CD14-positive monocyte (primary cell): ENCODE data around the gene AMOTL2. TPM values are rescaled to one million over a fixed set of nuclear protein-coding genes. Genes with fewer than 3 reads are reported as not detected.

ENCODE experiments used
- DNase-seq, 3 donors: peaks; one replicate each; pipeline ENCODE4 v3.0.0-alpha.2; 2011 to 2022
- H2AFZ ChIP-seq: 2 replicates; pipeline ENCODE4 v1.6.0; 2012; ENCODE audit warnings: mild to moderate bottlenecking, low read depth, low read length, inconsistent platforms; ENCODE audit not compliant: insufficient read depth, poor library complexity, severe bottlenecking
- H3K27ac ChIP-seq, 2 donors: 1 replicate in 1 of 2; 2 replicates in 1 of 2; pipeline ENCODE4 v1.5.1; 2012 to 2013; ENCODE audit warnings: low read length in 2 of 2, control low read depth in 1 of 2, inconsistent platforms in 1 of 2, low read depth in 1 of 2, mild to moderate bottlenecking in 1 of 2
- H3K27me3 ChIP-seq, 2 donors: one replicate each; pipeline versions ENCODE4 v1.6.0 to v1.6.1; 2011 to 2013; ENCODE audit warnings: low read length in 2 of 2; ENCODE audit not compliant: control insufficient read depth in 2 of 2, insufficient read depth in 2 of 2
- H3K36me3 ChIP-seq, 2 donors: replicated peaks in 1 of 2; 1 replicate in 1 of 2; 2 replicates in 1 of 2; pipeline versions ENCODE4 v1.5.1 to v1.6.1; 2012 to 2013; ENCODE audit warnings: low read length in 2 of 2, control low read depth in 1 of 2, inconsistent platforms in 1 of 2, mild to moderate bottlenecking in 1 of 2; ENCODE audit not compliant: insufficient read depth in 2 of 2, control insufficient read depth in 1 of 2
- H3K4me1 ChIP-seq, 2 donors: 1 replicate in 1 of 2; 2 replicates in 1 of 2; pipeline versions ENCODE4 v1.5.1 to v1.6.1; 2012 to 2013; ENCODE audit warnings: low read length in 2 of 2, control low read depth in 1 of 2, inconsistent platforms in 1 of 2, mild to moderate bottlenecking in 1 of 2, moderate library complexity in 1 of 2; ENCODE audit not compliant: insufficient read depth in 2 of 2, control insufficient read depth in 1 of 2
- H3K4me2 ChIP-seq: replicated peaks from 2 replicates; pipeline ENCODE3; 2012; ENCODE audit warnings: low read length, moderate library complexity, mild to moderate bottlenecking; ENCODE audit not compliant: poor library complexity, severe bottlenecking; ENCODE audit errors: extremely low read depth
- H3K4me3 ChIP-seq, 3 experiments: fragments of 200-600 bp in 1 of 3; sonication (generic) in 1 of 3; replicated peaks in 1 of 3; 1 replicate in 2 of 3; 2 replicates in 1 of 3; pipeline ENCODE4 v1.5.1; 2011 to 2013; ENCODE audit warnings: low read length in 3 of 3, mild to moderate bottlenecking in 3 of 3, control low read depth in 2 of 3, low read depth in 2 of 3, inconsistent platforms in 1 of 3, moderate library complexity in 1 of 3
- H3K79me2 ChIP-seq: 2 replicates; pipeline ENCODE4 v1.6.0; 2012; ENCODE audit warnings: mild to moderate bottlenecking, control low read depth, inconsistent platforms, low read length, moderate library complexity; ENCODE audit not compliant: insufficient read depth
- H3K9ac ChIP-seq: 2 replicates; pipeline ENCODE4 v1.6.0; 2017; ENCODE audit warnings: low read length, mild to moderate bottlenecking; ENCODE audit not compliant: insufficient read depth, poor library complexity, severe bottlenecking
- H3K9me3 ChIP-seq, 2 donors: replicated peaks in 1 of 2; 1 replicate in 1 of 2; 2 replicates in 1 of 2; pipeline versions ENCODE4 v1.5.1 to v1.6.1; 2012 to 2013; ENCODE audit warnings: low read length in 2 of 2, control low read depth in 1 of 2; ENCODE audit not compliant: control insufficient read depth in 1 of 2, insufficient read depth in 1 of 2
- H4K20me1 ChIP-seq: 2 replicates; pipeline ENCODE4 v1.6.0; 2012; ENCODE audit warnings: mild to moderate bottlenecking, low read length, control low read depth, moderate library complexity; ENCODE audit not compliant: insufficient read depth
- H3K27ac Mint-ChIP-seq, 7 donors: one replicate each; pipeline ENCODE4 v1.8.0; 2020; ENCODE audit warnings: mild to moderate bottlenecking in 7 of 7, mixed read lengths in 7 of 7, moderate library complexity in 6 of 7, inconsistent platforms in 2 of 7
- H3K27me3 Mint-ChIP-seq, 3 donors: one replicate each; pipeline ENCODE4 v1.8.0; 2021 to 2022; ENCODE audit warnings: low read depth in 3 of 3, mild to moderate bottlenecking in 3 of 3, mixed read lengths in 3 of 3, moderate library complexity in 3 of 3, inconsistent platforms in 1 of 3
- H3K36me3 Mint-ChIP-seq, 2 donors: one replicate each; pipeline ENCODE4 v1.8.0; 2020; ENCODE audit warnings: mixed read lengths in 2 of 2, inconsistent platforms in 1 of 2, mild to moderate bottlenecking in 1 of 2
- H3K4me1 Mint-ChIP-seq: one replicate; pipeline ENCODE4 v1.8.0; 2020; ENCODE audit warnings: mild to moderate bottlenecking, mixed read lengths
- H3K4me3 Mint-ChIP-seq, 2 donors: one replicate each; pipeline ENCODE4 v1.8.0; 2020; ENCODE audit warnings: mild to moderate bottlenecking in 2 of 2, mixed read lengths in 2 of 2, moderate library complexity in 1 of 2
- H3K9me3 Mint-ChIP-seq, 7 donors: one replicate each; pipeline ENCODE4 v1.8.0; 2020 to 2022; ENCODE audit warnings: mixed read lengths in 7 of 7, mild to moderate bottlenecking in 6 of 7, moderate library complexity in 6 of 7, inconsistent platforms in 2 of 7
- WGBS: methylation state at CpG from one replicate; pipeline ENCODE4 v1.1.5; 2013; ENCODE audit warnings: missing lambda C conversion rate; ENCODE audit not compliant: insufficient coverage; 5-methylcytosine and 5-hydroxymethylcytosine counted together
- intact Hi-C, 2 donors: fragments of 100-400 bp; cut with micrococcal nuclease; formaldehyde crosslinking; loops; one replicate each; pipeline versions ENCODE4 v1.15.0 to v1.15.1; 2023
- polyA plus RNA-seq, 3 donors: library from polyadenylated mRNA; depleted of rRNA in 1 of 3; unstranded in 2 of 3; stranded (reverse) in 1 of 3; fragments of 300-500 nt in 2 of 3; fragments of >200 nt in 1 of 3; fragmentation: Illumina TruSeq in 2 of 3; gene quantifications; 1 replicate in 2 of 3; 2 replicates in 1 of 3; pipeline ENCODE4 v1.2.3, GENCODE V29; 2012 to 2021
- TF ChIP-seq, protein P1 (sequence below): fragments of 200-600 bp; IDR thresholded peaks from one replicate; pipeline ENCODE4 v1.8.0; 2022; ENCODE audit warnings: antibody characterized with exemption, mild to moderate bottlenecking

AMOTL2 gene
- polyA plus RNA-seq, 3 donors, result 0.01 TPM; not detected in 2

DNA sequence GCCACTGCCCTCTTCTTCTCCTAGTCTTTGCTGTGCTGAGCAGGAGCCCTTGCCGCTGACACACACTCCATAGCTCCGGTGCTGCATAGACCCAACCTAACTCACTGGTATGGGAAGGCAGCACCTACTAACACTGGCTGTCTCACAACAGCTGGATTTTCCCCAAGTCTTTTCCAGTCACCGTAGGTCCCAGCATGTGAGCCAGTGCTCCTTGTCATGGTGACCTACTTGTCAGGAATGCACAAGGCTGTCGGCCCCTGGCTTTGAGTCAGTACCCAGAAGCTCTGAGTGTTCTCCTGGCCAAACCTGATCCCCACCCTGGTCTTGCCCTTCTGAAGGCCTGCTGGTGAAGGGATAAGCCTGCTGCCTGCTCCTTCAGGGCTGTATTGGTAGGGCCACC is 25.7 kb downstream of the AMOTL2 start:
- 96% methylated on average over 4 of the region's 4 CpGs for WGBS

GRCh38 chr3:134347551-134347950 is 26.7 kb downstream of the AMOTL2 start:
- TF ChIP-seq, protein P1, sequence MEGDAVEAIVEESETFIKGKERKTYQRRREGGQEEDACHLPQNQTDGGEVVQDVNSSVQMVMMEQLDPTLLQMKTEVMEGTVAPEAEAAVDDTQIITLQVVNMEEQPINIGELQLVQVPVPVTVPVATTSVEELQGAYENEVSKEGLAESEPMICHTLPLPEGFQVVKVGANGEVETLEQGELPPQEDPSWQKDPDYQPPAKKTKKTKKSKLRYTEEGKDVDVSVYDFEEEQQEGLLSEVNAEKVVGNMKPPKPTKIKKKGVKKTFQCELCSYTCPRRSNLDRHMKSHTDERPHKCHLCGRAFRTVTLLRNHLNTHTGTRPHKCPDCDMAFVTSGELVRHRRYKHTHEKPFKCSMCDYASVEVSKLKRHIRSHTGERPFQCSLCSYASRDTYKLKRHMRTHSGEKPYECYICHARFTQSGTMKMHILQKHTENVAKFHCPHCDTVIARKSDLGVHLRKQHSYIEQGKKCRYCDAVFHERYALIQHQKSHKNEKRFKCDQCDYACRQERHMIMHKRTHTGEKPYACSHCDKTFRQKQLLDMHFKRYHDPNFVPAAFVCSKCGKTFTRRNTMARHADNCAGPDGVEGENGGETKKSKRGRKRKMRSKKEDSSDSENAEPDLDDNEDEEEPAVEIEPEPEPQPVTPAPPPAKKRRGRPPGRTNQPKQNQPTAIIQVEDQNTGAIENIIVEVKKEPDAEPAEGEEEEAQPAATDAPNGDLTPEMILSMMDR, result no peak
- Histone ChIP-seq H2AFZ (no peak overlapping the region), H3K4me2 (no peak overlapping the region), H3K9me3 (peaks cover 7 to 11% of the 10 kb centered on the region in 2 donors), H3K79me2 (no peaks in the 10 kb centered on the region), H3K9ac (no peak overlapping the region), H3K4me3 (no peak overlapping the region), H3K4me1 (no peaks in the 10 kb centered on the region), H3K27ac (no peak overlapping the region), H3K27me3 (no peaks in the 10 kb centered on the region), H3K36me3 (no peaks in the 10 kb centered on the region), H4K20me1 (no peaks in the 10 kb centered on the region)
- Mint-ChIP-seq H3K9me3 (peaks cover 0 to 9% (median 6%) of the 10 kb centered on the region in 7 donors), H3K36me3 (no peaks in the 10 kb centered on the region), H3K27ac (no peak overlapping the region), H3K4me3 (no peak overlapping the region), H3K4me1 (peaks cover 2% of the 10 kb centered on the region), H3K27me3 (peaks cover 0 to 8% (median 3%) of the 10 kb centered on the region in 3 donors)
- no CpG with 5 or more reads among the region's 3 CpGs for WGBS
- intact Hi-C loops, result no loop called here
- no peak for DNase-seq

More for the DNA sequence above, 25.7 kb downstream of the AMOTL2 start:
- no peaks in the 10 kb centered on the region for H3K36me3 ChIP-seq
- no peak overlapping the region for H3K27ac ChIP-seq
- Mint-ChIP-seq H3K9me3 (peaks cover 0 to 9% (median 6%) of the 10 kb centered on the region in 7 donors), H3K36me3 (no peaks in the 10 kb centered on the region), H3K4me1 (peaks cover 2% of the 10 kb centered on the region), H3K27ac (peak overlapping the region in 1 of 7 donors; percentile 1), H3K27me3 (peaks cover 0 to 6% (median 3%) of the 10 kb centered on the region in 3 donors), H3K4me3 (no peak overlapping the region)
- no peak overlapping the region for H3K9ac ChIP-seq
- no peaks in the 10 kb centered on the region for H4K20me1 ChIP-seq
- no peak overlapping the region for H2AFZ ChIP-seq
- TF ChIP-seq, protein P1, result no peak
- no peaks in the 10 kb centered on the region for H3K27me3 ChIP-seq
- no peak for DNase-seq
- no peak overlapping the region for H3K4me2 ChIP-seq
- no peaks in the 10 kb centered on the region for H3K4me1 ChIP-seq
- intact Hi-C loops, result no loop called here
- no peaks in the 10 kb centered on the region for H3K79me2 ChIP-seq
- H3K9me3 ChIP-seq, result peaks cover 7 to 11% of the 10 kb centered on the region in 2 donors
- H3K4me3 ChIP-seq, result no peak overlapping the region
